T-helper 2 cell (primary cell): Measurements from ENCODE around the gene TTC22.

Experiments
- DNase-seq, 5 experiments: peaks; one replicate each; pipeline versions ENCODE4 v3.0.0 to v3.0.0-alpha.2; 2012 to 2022

The TTC22 gene

DNA sequence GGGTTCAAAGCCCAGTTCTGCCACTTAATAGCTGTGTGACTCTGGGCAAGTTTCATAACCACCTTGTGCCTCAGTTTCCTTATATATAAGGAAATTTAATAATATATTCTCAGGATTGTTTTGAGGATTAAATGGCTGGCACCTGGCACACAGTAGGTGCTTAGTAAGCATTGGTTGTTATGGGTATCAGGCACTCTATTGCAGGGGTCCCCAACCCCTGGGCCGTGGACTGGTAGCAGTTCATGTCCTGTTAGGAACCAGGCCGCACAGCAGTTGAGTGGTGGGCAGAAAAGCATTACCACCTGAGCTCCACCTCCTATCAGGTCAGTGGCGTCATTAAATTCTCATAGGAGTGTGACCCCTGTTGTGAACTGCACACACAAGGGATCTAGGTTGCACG lies 55.3 kb downstream of the TTC22 start:
- DNase-seq = no peak

DNA sequence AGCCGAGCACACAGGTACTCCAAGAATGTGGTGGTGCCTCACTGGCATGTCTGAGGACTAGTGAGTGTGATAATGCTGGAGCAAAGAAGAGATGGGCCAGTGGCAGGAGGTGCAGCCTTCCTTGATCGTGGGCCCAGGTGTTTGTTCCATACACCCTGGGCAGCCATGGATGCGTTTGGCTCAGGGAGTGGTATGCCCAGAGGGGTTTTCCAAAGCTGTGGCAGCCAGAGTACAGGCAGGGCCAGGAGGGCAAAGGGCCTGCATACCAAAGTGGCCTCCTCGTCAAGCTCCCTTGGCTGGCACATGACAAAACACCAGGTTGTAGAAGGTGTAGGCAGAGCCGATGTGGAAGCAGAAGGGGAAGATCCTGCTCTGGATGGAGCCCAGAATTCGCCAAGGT lies 55.8 kb downstream of the TTC22 start:
- no peak for DNase-seq

DNA sequence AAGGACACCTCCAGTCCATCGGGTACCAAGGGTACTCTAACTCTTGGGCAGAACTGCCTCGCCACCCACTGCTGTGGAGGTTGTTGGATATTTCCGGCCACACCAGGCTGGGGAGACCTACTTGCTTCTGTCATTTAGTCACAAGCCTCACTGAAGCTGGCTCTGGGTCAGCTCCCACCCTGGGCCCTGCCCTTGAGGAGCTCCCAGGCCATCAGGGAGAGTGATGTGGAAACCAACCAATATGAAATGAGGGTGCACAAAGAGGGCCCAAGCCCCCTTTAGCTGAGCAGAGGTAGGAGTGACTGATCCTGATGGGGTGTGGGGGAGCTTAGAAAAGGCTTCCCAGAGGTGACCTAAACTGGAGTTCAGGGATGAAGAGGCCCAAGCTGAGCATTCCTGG lies 56.4 kb downstream of the TTC22 start:
- DNase-seq = no peak

DNA sequence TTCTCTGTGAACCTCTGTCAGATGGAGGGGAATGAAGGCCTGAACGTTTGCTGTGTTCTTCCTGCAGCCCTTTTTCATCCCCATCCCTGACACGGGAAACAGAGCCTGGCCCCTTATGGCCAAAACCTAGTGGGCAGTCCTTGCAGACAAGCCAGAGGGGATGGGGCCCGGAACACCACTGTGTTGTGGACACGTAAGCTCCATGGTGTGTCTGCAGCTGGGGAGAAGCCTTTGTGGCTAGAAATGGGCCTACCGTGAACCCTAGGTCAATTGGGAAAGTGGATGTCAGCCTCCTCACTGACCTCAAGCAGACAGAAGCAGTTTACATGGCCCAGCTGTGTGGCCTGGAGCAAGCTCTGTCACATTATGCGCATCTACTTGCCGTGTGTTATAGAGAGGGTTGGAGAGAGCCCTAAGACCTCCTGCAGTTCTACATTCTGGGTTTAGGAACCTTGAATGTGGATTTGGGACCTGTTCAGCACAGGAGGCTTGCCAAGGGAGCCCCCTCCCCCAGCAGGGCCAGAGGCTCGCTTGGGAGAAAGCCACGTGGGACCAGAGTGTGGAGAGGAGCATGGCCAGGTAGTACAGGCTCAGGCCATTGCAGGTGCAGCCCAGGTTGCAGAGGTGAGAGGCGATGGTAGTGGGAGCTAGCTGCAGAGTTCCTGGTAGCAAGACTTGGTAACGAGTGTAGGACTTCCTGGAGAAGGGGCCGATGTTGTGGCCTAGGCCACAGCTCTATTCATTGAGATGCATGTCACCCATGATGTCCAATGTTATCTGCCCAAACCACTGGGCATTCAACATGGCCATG lies 57.5 kb downstream of the TTC22 start:
- DNase-seq = no peak

DNA sequence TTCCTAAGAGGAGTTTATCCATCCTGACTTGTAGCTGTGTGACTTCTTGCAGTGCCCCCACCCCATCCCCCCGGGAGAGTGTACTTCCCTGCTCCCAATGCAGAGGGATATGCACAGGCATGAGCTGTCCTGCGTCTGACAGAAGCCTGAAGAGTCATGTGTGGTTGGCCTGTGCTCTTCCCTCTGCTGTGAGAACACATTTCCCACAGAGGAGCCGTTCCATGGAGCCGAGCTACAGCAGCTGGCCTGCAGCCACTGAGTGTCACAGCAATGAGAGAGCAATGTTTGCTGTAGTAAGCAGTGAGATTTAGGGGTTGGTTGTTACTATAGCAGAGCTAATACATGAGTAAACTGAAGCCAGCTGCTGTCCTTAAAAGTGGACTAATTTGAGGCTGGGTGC lies 58.8 kb downstream of the TTC22 start:
- DNase-seq = no peak

DNA sequence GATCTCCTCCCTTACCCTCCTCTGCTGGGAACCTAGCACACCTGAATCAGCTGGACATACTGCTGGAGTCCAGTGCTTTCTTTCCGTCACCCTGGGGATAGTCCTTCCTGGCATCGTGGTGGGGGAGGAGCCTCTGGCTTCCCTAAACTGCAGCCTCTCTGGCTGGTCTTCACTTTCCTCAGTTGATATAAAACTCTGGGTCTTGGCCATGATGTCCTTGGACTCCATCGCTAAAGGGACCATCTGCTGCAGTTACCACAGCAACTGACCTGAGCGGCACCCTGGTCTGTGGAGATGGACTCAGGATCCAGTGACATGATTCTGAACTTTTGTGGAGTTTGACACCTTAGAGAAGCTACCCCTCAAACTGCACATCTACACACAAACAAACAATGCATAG lies 59.6 kb downstream of the TTC22 start:
- no peak for DNase-seq

DNA sequence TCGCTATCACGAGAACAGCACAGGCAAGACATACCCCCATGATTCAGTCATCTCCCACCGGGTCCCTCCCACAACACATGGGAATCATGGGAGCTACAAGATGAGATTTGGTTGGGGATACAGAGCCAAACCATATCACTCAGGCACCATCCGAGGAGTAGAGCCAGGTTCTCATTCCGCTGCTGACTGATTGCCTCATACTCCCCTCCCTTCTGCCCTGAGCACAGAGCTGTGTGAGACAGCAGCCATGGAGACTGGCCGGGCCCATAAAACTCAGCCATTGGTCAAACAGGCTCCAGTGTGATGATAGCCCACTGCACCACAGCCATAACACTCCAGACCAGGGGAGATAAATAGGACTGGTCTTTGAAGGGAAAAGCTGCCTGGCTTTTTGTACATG lies 62.9 kb downstream of the TTC22 start:
- no peak for DNase-seq

DNA sequence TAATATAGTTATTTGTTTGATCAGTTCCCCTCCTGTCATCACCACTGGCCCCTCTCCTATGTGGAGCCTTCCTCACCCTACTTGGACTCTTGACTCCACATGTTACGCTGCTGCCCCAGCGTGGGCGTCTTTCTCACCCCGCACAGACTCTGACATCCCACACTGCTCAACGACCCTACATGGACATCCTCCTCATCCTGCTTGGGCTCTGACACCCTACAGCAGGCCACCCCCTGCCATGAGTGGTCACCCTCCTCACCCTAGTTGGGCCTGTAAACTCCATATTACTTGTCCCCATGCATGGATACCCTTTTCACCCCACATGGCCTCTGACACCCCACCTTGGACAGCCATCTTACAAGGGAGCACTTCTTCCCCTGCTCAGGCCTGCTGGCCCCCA lies 64.4 kb downstream of the TTC22 start:
- DNase-seq = no peak
